Non-pigmented ciliary epithelial cell (primary cell): ENCODE results near the gene SH3TC1.

Source experiments
- DNase-seq: peaks from one replicate; pipeline ENCODE4 v3.0.0-alpha.2; 2010; ENCODE audit warnings: low read depth

Gene SH3TC1

GRCh38 chr4:8198906-8199593, at the start of gene SH3TC1:
SH3TC1 (plus strand) TSS chr4:8199290; CDS start chr4:8205195, 5,905 bp downstream.
- DNase-seq: no peak

- no peak for DNase-seq
Measured at GRCh38 chr4:8149664-8150063, 49.4 kb upstream of the SH3TC1 start.

- no peak for DNase-seq
Measured at GRCh38 chr4:8150152-8151090, 48.7 kb upstream of the SH3TC1 start.

- no peak for DNase-seq
Measured at GRCh38 chr4:8151165-8151650, 47.9 kb upstream of the SH3TC1 start.

- DNase-seq: no peak
Measured at GRCh38 chr4:8152090-8152864, 46.8 kb upstream of the SH3TC1 start.

GRCh38 chr4:8152865-8153257, 46.2 kb upstream of the SH3TC1 start:
- no peak for DNase-seq

- DNase-seq: no peak
Measured at GRCh38 chr4:8153441-8153840, 45.6 kb upstream of the SH3TC1 start.

GRCh38 chr4:8155048-8155447, 44.0 kb upstream of the SH3TC1 start:
- DNase-seq: no peak

GRCh38 chr4:8155660-8156421, 43.2 kb upstream of the SH3TC1 start:
- no peak for DNase-seq

- DNase-seq: no peak
Measured at GRCh38 chr4:8156617-8157016, 42.5 kb upstream of the SH3TC1 start.

GRCh38 chr4:8157496-8157895, 41.6 kb upstream of the SH3TC1 start:
- no peak for DNase-seq

- DNase-seq: no peak
Measured at GRCh38 chr4:8157944-8158709, 41.0 kb upstream of the SH3TC1 start.

GRCh38 chr4:8158710-8159536, 40.2 kb upstream of the SH3TC1 start, which contains the start of gene ABLIM2:
ABLIM2 (minus strand) TSS chr4:8158813; CDS start chr4:8158689, 124 bp downstream.
- DNase-seq: peak; percentile 86

- no peak for DNase-seq
Measured at GRCh38 chr4:8159537-8160232, 39.4 kb upstream of the SH3TC1 start.

- no peak for DNase-seq
Measured at GRCh38 chr4:8160233-8160560, 38.9 kb upstream of the SH3TC1 start.

- DNase-seq: no peak
Measured at GRCh38 chr4:8160572-8160971, 38.5 kb upstream of the SH3TC1 start.

GRCh38 chr4:8162625-8163024, 36.5 kb upstream of the SH3TC1 start:
- no peak for DNase-seq

GRCh38 chr4:8163026-8163425, 36.1 kb upstream of the SH3TC1 start:
- no peak for DNase-seq
